Thyroid gland (tissue), 4 donors: ENCODE results near the gene TSPAN10.
A peak's percentile ranks its signal among the peaks of the same experiment; 100 is the strongest.

Source experiments
- CTCF ChIP-seq, 6 experiments: fragments of 200-600 bp in 3 of 6; fragments of 450-650 bp in 3 of 6; sonication (generic) in 3 of 6; IDR thresholded peaks; one replicate each; pipeline ENCODE4 v1.5.1; 2016 to 2019; ENCODE audit warnings: antibody characterized with exemption in 6 of 6, mild to moderate bottlenecking in 2 of 6, inconsistent platforms in 1 of 6, moderate library complexity in 1 of 6
- POLR2A ChIP-seq, 2 donors: fragments of 450-650 bp; IDR thresholded peaks; one replicate each; pipeline ENCODE4 v1.6.1; 2017; ENCODE audit warnings: antibody characterized with exemption in 2 of 2, mild to moderate bottlenecking in 2 of 2, moderate library complexity in 1 of 2

GRCh38 chr17:81666342-81667191, 29.6 kb downstream of the TSPAN10 start, which contains the start of the genes CCDC137 and OXLD1:
- TF ChIP-seq POLR2A (IDR thresholded peaks at IDR 0.05), result peak in 1 of 2 donors; percentile 80
- no peak for TF ChIP-seq CTCF (IDR thresholded peaks at IDR 0.05)
